A549 treated with CORT108297 at 1 μM for 4 hours (cell line): ENCODE results near the gene ADAP1. TPM values are rescaled to one million over a fixed set of nuclear protein-coding genes. Genes with fewer than 3 reads are reported as not detected.

Experiments
- total RNA-seq: library from RNA; stranded (reverse); fragments of 200-300 nt; extraction: Qiagen RNA extraction; gene quantifications from 5 replicates; pipeline ENCODE4 v1.2.3, GENCODE V29; 2022

ADAP1 gene, protein sequence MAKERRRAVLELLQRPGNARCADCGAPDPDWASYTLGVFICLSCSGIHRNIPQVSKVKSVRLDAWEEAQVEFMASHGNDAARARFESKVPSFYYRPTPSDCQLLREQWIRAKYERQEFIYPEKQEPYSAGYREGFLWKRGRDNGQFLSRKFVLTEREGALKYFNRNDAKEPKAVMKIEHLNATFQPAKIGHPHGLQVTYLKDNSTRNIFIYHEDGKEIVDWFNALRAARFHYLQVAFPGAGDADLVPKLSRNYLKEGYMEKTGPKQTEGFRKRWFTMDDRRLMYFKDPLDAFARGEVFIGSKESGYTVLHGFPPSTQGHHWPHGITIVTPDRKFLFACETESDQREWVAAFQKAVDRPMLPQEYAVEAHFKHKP
- total RNA-seq = 3.5 to 5.4 TPM (median 4.3 TPM) in 5 replicates

DNA sequence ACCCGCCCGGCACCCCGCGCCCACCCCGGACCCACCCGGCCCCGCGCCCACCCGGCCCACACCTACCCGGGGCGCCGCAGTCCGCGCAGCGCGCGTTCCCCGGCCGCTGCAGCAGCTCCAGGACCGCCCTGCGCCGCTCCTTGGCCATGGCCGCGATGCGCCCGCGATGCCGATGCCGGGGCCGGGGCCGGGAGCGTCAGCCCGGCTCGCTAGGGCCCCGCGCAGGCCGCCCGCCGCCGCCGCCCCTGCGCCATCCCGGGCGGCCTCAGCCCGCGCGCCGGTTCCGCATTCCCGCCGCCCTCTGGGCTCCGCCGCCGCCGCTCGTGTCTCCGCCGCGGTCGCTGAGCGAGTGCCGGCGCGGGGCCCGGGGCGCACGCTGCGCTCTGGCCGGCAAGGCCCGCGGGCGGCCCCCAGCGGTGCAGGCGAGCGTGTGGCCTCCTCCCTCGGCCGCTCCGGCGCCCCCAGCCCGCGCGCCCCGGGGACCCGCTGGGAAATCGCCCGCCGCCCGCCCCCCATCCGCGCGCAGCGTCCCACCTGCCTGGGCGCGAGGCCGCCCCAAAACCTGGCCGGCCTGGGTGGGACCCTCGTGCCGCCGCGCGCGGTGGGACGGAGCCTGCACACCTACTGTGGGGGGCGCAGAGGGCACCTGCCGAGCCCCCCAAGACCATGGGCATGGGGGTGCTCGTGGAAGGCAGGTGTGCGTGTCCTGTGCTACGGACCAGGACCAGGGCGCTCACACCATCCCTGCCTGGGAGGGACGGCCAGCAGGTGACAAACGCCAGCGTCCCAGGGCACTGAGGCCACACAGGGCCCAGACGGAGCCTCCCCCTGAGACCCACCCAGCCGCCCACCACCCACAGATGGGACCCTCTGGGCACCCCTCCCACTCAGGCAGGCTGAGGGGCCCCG lies at the start of gene ADAP1:
TSS of gene ADAP1 (minus strand) at position 351 of the 909 bp plus-strand sequence. CDS start at position 148, 203 bp downstream.

DNA sequence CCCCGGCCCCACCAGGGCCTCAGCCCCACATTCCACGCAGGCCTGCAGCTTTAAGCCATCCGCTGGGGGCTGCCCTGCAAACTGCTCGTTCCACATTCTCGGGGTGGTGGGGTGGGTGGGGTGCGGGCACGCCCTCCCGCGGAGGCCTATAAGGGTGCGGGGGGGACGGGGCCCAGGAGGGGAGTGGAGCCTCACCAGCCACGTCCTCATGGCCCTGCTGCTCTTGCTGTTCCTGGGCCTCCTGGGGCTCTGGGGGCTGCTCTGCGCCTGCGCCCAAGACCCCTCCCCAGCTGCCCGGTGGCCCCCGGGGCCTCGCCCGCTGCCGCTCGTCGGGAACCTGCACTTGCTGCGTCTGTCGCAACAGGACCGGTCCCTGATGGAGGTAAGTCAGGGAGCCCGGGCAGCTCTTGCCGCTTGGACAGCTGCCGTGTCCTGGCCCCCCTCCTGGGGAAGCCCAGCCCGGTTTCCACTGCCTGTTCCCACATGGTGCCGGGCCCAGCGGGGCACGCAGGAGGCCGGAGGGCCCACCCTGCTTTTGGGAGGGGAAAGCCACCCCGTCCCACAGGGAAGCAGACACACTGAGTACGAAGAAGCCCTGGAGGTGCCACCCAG lies 28.6 kb upstream of the ADAP1 start, which contains the start of gene CYP2W1:
TSS of gene CYP2W1 (plus strand) at position 178 of the 612 bp plus-strand sequence. CDS start at position 209, 31 bp downstream.

DNA sequence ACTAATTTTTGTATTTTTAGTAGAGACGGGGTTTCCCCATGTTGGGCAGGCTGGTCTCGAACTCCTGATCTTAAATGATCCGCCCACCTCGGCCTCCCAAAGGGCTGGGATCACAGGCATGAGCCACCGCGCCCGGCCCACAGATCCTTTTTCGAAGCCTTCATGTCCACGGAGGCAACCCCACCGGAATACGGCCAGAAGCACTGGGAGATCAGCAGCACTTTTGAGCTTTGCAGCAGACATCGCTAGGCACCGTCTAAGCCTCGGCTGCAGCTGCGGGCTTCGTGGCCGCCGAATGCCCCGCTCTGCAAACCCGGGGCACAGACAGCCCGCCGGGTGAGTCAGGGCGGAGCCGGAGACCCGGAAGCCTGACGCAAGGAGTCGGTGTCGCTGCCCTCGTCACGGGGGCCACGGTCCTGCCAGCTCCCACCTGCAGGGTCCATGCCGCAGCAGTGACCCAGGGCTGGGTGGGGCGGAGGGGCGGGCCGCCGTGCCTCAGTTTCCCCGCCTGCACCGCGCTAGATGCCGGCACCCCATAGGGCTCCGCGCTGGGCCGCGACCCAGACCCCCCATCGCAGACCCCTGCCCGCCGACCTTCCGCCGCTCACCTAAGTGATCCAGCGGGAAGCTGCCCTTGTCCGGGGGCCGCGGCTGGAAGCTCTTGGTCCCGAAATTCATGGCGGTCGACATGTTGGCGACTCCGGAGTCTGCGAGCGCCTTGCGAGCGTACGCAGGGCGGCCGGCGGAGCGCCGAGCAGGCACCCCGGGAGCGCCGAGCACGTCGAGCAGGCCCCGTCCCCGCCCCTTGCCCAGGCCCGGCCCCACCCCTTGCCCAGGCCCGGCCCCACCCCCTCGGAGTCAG lies 20.6 kb upstream of the ADAP1 start, which contains the start of gene COX19:
TSS of gene COX19 (minus strand) at position 730 of the 862 bp plus-strand sequence. CDS start at position 690, 40 bp downstream.

DNA sequence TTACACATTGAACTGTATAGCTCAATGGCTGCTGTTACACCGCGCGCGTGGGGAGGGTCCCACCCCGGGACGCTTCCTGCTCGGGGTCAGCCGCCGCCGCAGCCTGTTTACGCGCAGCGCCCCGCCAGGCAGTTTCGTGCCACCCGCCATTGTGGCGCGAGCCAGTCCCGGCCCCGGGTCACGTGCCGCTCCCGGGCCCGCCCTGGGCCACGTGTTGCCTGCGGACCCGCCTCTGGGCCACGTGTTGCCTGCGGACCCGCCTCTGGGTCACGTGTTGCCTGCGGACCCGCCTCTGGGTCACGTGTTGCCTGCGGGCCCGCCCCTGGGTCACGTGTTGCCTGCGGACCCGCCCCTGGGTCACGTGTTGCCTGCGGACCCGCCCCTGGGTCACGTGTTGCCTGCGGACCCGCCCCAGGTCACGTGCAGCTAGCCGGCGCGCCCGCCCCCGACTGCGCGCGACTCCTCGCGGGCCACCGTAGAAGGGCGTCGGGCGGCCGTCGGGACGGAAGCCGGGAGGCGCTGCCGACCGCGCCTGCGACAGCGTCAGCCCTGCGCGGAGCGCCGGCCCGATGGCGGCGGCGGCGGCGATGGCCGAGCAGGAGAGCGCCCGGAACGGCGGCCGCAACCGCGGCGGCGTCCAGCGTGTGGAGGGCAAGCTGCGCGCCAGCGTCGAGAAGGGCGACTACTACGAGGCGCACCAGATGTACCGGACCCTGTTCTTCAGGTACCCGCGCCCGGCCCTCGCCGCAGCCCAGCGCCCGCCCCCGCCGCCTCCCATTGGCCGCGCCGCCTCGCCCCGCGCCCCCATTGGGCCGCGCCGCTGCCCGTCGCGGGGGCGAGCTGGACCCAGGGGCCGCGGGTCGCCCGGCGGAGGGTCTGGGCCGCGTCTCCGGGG lies 78.2 kb downstream of the ADAP1 start, which contains the start of gene GET4:
TSS of gene GET4 (plus strand) at position 478 of the 895 bp plus-strand sequence. CDS start at position 570, 92 bp downstream.

Other genes with a start within 250 kb of the ADAP1 start
- gene DNAAF5, start 228.0 kb downstream of the ADAP1 start, total RNA-seq = 35.9 to 52.0 TPM (median 50.1 TPM) in 5 replicates
- 25.3 to 31.1 TPM (median 27.7 TPM) in 5 replicates for gene PRKAR1B, start 227.4 kb downstream of the ADAP1 start, total RNA-seq
- gene SUN1, start 122.2 kb downstream of the ADAP1 start, total RNA-seq = 70.7 to 98.7 TPM (median 95.3 TPM) in 5 replicates
- gene GET4, start 78.1 kb downstream of the ADAP1 start, total RNA-seq = 38.1 to 70.1 TPM (median 60.2 TPM) in 5 replicates
- gene COX19, start 20.9 kb upstream of the ADAP1 start, total RNA-seq = 5.5 to 7.3 TPM (median 5.9 TPM) in 5 replicates
- gene CYP2W1, start 28.5 kb upstream of the ADAP1 start, total RNA-seq = 0.02 TPM in 1 of 5 replicates, not detected in the others
- gene GPR146, start 89.9 kb upstream of the ADAP1 start, total RNA-seq = 1.1 to 2.8 TPM (median 2.1 TPM) in 5 replicates
- gene GPER1, start 133.4 kb upstream of the ADAP1 start, total RNA-seq = 0.55 to 0.94 TPM (median 0.78 TPM) in 5 replicates
- 51.9 to 61.5 TPM (median 59.2 TPM) in 5 replicates for gene ZFAND2A, start 205.5 kb upstream of the ADAP1 start, total RNA-seq